HepG2 (cell line): ENCODE measurements around the gene ZBTB34. TPM values are rescaled to one million over a fixed set of nuclear protein-coding genes. Genes with fewer than 3 reads are reported as not detected.

Experiments
- CCDC6 ChIP-seq: sonication (generic); formaldehyde crosslinking; IDR thresholded peaks from 2 replicates; pipeline ENCODE4 v1.8.1; 2022; ENCODE audit warnings: mild to moderate bottlenecking, missing genetic modification reagents, moderate library complexity
- KDM5A ChIP-seq: fragments of 200-600 bp; sonication (generic); IDR thresholded peaks from 2 replicates; pipeline ENCODE4 v1.7.0; 2018; ENCODE audit warnings: antibody characterized with exemption, mild to moderate bottlenecking, low read length, borderline replicate concordance
- KLF15 ChIP-seq: sonication (generic); formaldehyde crosslinking; IDR thresholded peaks from 2 replicates; pipeline ENCODE4 v1.8.1; 2023; ENCODE audit warnings: borderline replicate concordance, mild to moderate bottlenecking, inconsistent platforms, missing genetic modification reagents, mixed read lengths
- POGZ ChIP-seq: sonication (generic); formaldehyde crosslinking; IDR thresholded peaks from 2 replicates; pipeline ENCODE4 v1.4.0; 2020; ENCODE audit warnings: mild to moderate bottlenecking, missing genetic modification reagents
- RBM39 ChIP-seq: fragments of 200-400 bp; formaldehyde crosslinking; IDR thresholded peaks from one replicate; pipeline ENCODE4 v1.6.1; 2018; ENCODE audit warnings: antibody characterized with exemption, mild to moderate bottlenecking, low read depth, low read length; ENCODE audit not compliant: poor library complexity, severe bottlenecking
- SMARCC2 ChIP-seq: fragments of 450-650 bp; IDR thresholded peaks from 2 replicates; pipeline ENCODE4 v1.6.1; 2017; ENCODE audit warnings: antibody characterized with exemption, mild to moderate bottlenecking
- SNAPC2 ChIP-seq: sonication (generic); formaldehyde crosslinking; IDR thresholded peaks from 2 replicates; pipeline ENCODE4 v1.8.1; 2022; ENCODE audit warnings: mild to moderate bottlenecking, missing genetic modification reagents
- SP140L ChIP-seq: sonication (generic); formaldehyde crosslinking; IDR thresholded peaks from 2 replicates; pipeline ENCODE4 v1.4.0; 2020; ENCODE audit warnings: missing genetic modification reagents, borderline replicate concordance
- ZBTB43 ChIP-seq: sonication (generic); formaldehyde crosslinking; conservative IDR thresholded peaks from 2 replicates; pipeline ENCODE4 v1.4.0; 2020; ENCODE audit warnings: missing genetic modification reagents
- ZBTB44 ChIP-seq: sonication (generic); formaldehyde crosslinking; IDR thresholded peaks from 2 replicates; pipeline ENCODE4 v1.4.0; 2020; ENCODE audit warnings: missing genetic modification reagents
- ZFP37 ChIP-seq: sonication (generic); formaldehyde crosslinking; IDR thresholded peaks from 2 replicates; pipeline ENCODE4 v1.4.0; 2020; ENCODE audit warnings: missing genetic modification reagents, borderline replicate concordance
- ZFX ChIP-seq: sonication (generic); formaldehyde crosslinking; IDR thresholded peaks from 2 replicates; pipeline ENCODE4 v1.4.0; 2020; ENCODE audit warnings: mild to moderate bottlenecking, low read depth, missing genetic modification reagents, moderate library complexity
- ZFYVE20 ChIP-seq: sonication (generic); formaldehyde crosslinking; IDR thresholded peaks from 2 replicates; pipeline ENCODE4 v1.8.0; 2023; ENCODE audit warnings: low read depth, mild to moderate bottlenecking, moderate library complexity, missing genetic modification reagents, borderline replicate concordance
- ZNF350 ChIP-seq: sonication (generic); formaldehyde crosslinking; IDR thresholded peaks from 2 replicates; pipeline ENCODE4 v1.4.0; 2020; ENCODE audit warnings: mild to moderate bottlenecking, low read depth, missing genetic modification reagents, borderline replicate concordance
- ZNF574 ChIP-seq: sonication (generic); formaldehyde crosslinking; IDR thresholded peaks from 2 replicates; pipeline ENCODE4 v1.4.0; 2020; ENCODE audit warnings: missing genetic modification reagents
- ZNF687 ChIP-seq: sonication (generic); formaldehyde crosslinking; IDR thresholded peaks from 2 replicates; pipeline ENCODE4 v1.5.1; 2020; ENCODE audit warnings: mild to moderate bottlenecking, missing genetic modification reagents, moderate library complexity
- polyA plus RNA-seq, 8 experiments: library from polyadenylated mRNA; depleted of rRNA in 3 of 8; stranded (reverse) in 7 of 8; unstranded in 1 of 8; fragments of >200 nt; fragmentation: Illumina TruSeq in 4 of 8; extraction: Trizol in 4 of 8; gene quantifications; 2 replicates each; pipeline versions ENCODE4 v1.2.1 to v1.2.3, GENCODE V29; 2011 to 2016; ENCODE audit warnings: low read depth in 4 of 8, missing spikeins in 1 of 8, mixed read lengths in 1 of 8; ENCODE audit not compliant: insufficient read depth in 1 of 8
- total RNA-seq, 5 experiments: library from RNA; depleted of rRNA; stranded (reverse); fragments of >200 nt; fragmentation: Illumina TruSeq; extraction: Trizol; gene quantifications; 2 replicates each; pipeline ENCODE4 v1.2.3, GENCODE V29; 2016; ENCODE audit warnings: low read depth in 1 of 5

Gene ZBTB34
- total and polyA plus RNA-seq, 2 of the 13 experiments (the other 11 are each of a cell fraction or from before 2014, with no cell fraction given) = 5.9 to 8.7 TPM

GRCh38 chr9:126914458-126915280, 54.2 kb downstream of the ZBTB34 start, which contains the start of gene RALGPS1 (continued):
- TF ChIP-seq ZBTB43 (CRISPR knock-in tag) (no peak), SMARCC2 (no peak), ZNF574 (CRISPR knock-in tag) (peak; percentile 26; the same call in 1 of the 2 replicates), SP140L (CRISPR knock-in tag) (no peak), KLF15 (no peak), ZFP37 (CRISPR knock-in tag) (no peak), CCDC6 (no peak), ZFX (CRISPR knock-in tag) (peak; percentile 76), POGZ (CRISPR knock-in tag) (no peak), ZNF350 (no peak), ZFYVE20 (CRISPR knock-in tag) (no peak), KDM5A (no peak), SNAPC2 (CRISPR knock-in tag) (0 out of 2 replicates have a peak, but pooled peaks have one; percentile 61), ZBTB44 (CRISPR knock-in tag) (no peak), RBM39 (no peak), ZNF687 (peak; percentile 61)
